K562 (cell line): ENCODE results near the gene MTCH2. TPM values are rescaled to one million over a fixed set of nuclear protein-coding genes. Genes with fewer than 3 reads are reported as not detected.

Source experiments
- ARID1B ChIP-seq: fragments of 450-650 bp; IDR thresholded peaks from 2 replicates; pipeline ENCODE4 v1.6.1; 2016; ENCODE audit warnings: antibody characterized with exemption, mild to moderate bottlenecking, inconsistent platforms
- ASH1L ChIP-seq: fragments of 450-650 bp; IDR thresholded peaks from 2 replicates; pipeline ENCODE4 v1.6.1; 2018; ENCODE audit warnings: borderline replicate concordance, mild to moderate bottlenecking, low read depth; ENCODE audit not compliant: partially characterized antibody
- ATF6 ChIP-seq: sonication (generic); formaldehyde crosslinking; IDR thresholded peaks from 2 replicates; pipeline ENCODE4 v1.4.0; 2020; ENCODE audit warnings: mild to moderate bottlenecking, missing genetic modification reagents
- CBFB ChIP-seq: sonication (generic); formaldehyde crosslinking; IDR thresholded peaks from 2 replicates; pipeline ENCODE4 v1.4.0; 2020; ENCODE audit warnings: mild to moderate bottlenecking, missing genetic modification reagents
- DLX4 ChIP-seq: fragments of 250-450 bp; sonication (Bioruptor Pico); IDR thresholded peaks from 2 replicates; pipeline ENCODE4 v1.6.1; 2021; ENCODE audit warnings: mild to moderate bottlenecking
- E2F4 ChIP-seq: sonication (generic); formaldehyde crosslinking; IDR thresholded peaks from 2 replicates; pipeline ENCODE4 v1.8.0; 2022; ENCODE audit warnings: mild to moderate bottlenecking, low read depth, missing genetic modification reagents
- GTF2E2 ChIP-seq: fragments of 200-800 bp; sonication (Bioruptor generic); IDR thresholded peaks from 2 replicates; pipeline ENCODE4 v1.6.1; 2016; ENCODE audit warnings: missing genetic modification characterization, missing compliant biosample characterization
- GTF3C2 ChIP-seq: IDR thresholded peaks from 3 replicates; pipeline ENCODE4 v1.6.1; 2011; ENCODE audit warnings: borderline replicate concordance, mild to moderate bottlenecking, moderate library complexity; ENCODE audit not compliant: insufficient read length; ENCODE audit errors: extremely low read depth
- KLF10 ChIP-seq: fragments of 250-450 bp; sonication (Bioruptor Pico); IDR thresholded peaks from 2 replicates; pipeline ENCODE4 v1.6.1; 2021; ENCODE audit warnings: matching md5 sums
- L3MBTL2 ChIP-seq: fragments of 450-650 bp; IDR thresholded peaks from 2 replicates; pipeline ENCODE4 v1.6.1; 2016; ENCODE audit warnings: mild to moderate bottlenecking, moderate library complexity
- LCOR ChIP-seq: sonication (generic); formaldehyde crosslinking; IDR thresholded peaks from 2 replicates; pipeline ENCODE4 v1.8.0; 2022; ENCODE audit warnings: mild to moderate bottlenecking, missing genetic modification reagents
- NEUROD1 ChIP-seq: fragments of 150-350 bp; IDR thresholded peaks from 2 replicates; pipeline ENCODE4 v1.6.1; 2014; ENCODE audit warnings: borderline replicate concordance, low read length, low read depth; ENCODE audit not compliant: partially characterized antibody
- NFE2 ChIP-seq: IDR thresholded peaks from 2 replicates; pipeline ENCODE4 v1.6.1; 2014; ENCODE audit warnings: antibody characterized with exemption, low read depth
- NFIC ChIP-seq: fragments of 450-650 bp; IDR thresholded peaks from 2 replicates; pipeline ENCODE4 v1.6.1; 2017; ENCODE audit warnings: mild to moderate bottlenecking, inconsistent platforms
- RBFOX2 ChIP-seq: fragments of 200-400 bp; formaldehyde crosslinking; IDR thresholded peaks from 2 replicates; pipeline ENCODE4 v1.6.1; 2017; ENCODE audit warnings: low read depth, mild to moderate bottlenecking, low read length, moderate library complexity
- SMAD1 ChIP-seq: fragments of 150-350 bp; IDR thresholded peaks from 2 replicates; pipeline ENCODE4 v1.6.1; 2014; ENCODE audit warnings: low read length, low read depth; ENCODE audit not compliant: partially characterized antibody
- SMAD2 ChIP-seq: fragments of 150-350 bp; IDR thresholded peaks from 2 replicates; pipeline ENCODE4 v1.6.1; 2014; ENCODE audit warnings: low read depth, mild to moderate bottlenecking, low read length
- TAF15 ChIP-seq: fragments of 200-400 bp; formaldehyde crosslinking; IDR thresholded peaks from 2 replicates; pipeline ENCODE4 v1.6.1; 2017; ENCODE audit warnings: mild to moderate bottlenecking, low read depth, low read length, moderate library complexity
- XRCC4 ChIP-seq: IDR thresholded peaks from one replicate; pipeline ENCODE4 v1.6.1; 2011; ENCODE audit not compliant: insufficient read depth, insufficient read length; ENCODE audit errors: extremely low read depth
- ZBTB8A ChIP-seq: fragments of 450-650 bp; IDR thresholded peaks from 2 replicates; pipeline ENCODE4 v1.6.1; 2018; ENCODE audit warnings: mild to moderate bottlenecking, moderate library complexity; ENCODE audit not compliant: partially characterized antibody
- ZKSCAN3 ChIP-seq: fragments of 250-450 bp; sonication (Bioruptor Pico); IDR thresholded peaks from 2 replicates; pipeline ENCODE4 v1.4.0; 2020
- ZNF175 ChIP-seq: fragments of 200-800 bp; sonication (Bioruptor generic); IDR thresholded peaks from 2 replicates; pipeline ENCODE4 v1.6.1; 2016; ENCODE audit warnings: low read depth, mild to moderate bottlenecking, missing genetic modification characterization, missing compliant biosample characterization
- ZNF212 ChIP-seq: fragments of 450-650 bp; formaldehyde crosslinking; IDR thresholded peaks from 2 replicates; pipeline ENCODE4 v1.4.0; 2020; ENCODE audit warnings: mild to moderate bottlenecking
- ZNF232 ChIP-seq: sonication (generic); formaldehyde crosslinking; IDR thresholded peaks from 2 replicates; pipeline ENCODE4 v1.8.0; 2022; ENCODE audit warnings: mild to moderate bottlenecking, missing genetic modification reagents
- ZNF253 ChIP-seq: fragments of 250-450 bp; sonication (Bioruptor Pico); conservative IDR thresholded peaks from 2 replicates; pipeline ENCODE4 v1.6.1; 2021; ENCODE audit warnings: mild to moderate bottlenecking
- polyA plus RNA-seq, 8 experiments: library from polyadenylated mRNA; depleted of rRNA in 4 of 8; stranded (reverse) in 5 of 8; unstranded in 3 of 8; fragments of >200 nt; fragmentation: Nextera tagmentation in 2 of 8; fragmentation: Illumina TruSeq in 1 of 8; extraction: Ambion mirVana in 2 of 8; extraction: Trizol in 1 of 8; gene quantifications; 2 replicates each; pipeline versions ENCODE4 v1.2.1 to v1.2.3, GENCODE V29; 2011 to 2014; ENCODE audit warnings: inconsistent platforms in 1 of 8, missing spikeins in 1 of 8
- total RNA-seq, 7 experiments: library from RNA; depleted of rRNA in 6 of 7; stranded (reverse); fragments of >200 nt in 6 of 7; fragmentation: Illumina TruSeq in 2 of 7; extraction: Trizol in 2 of 7; gene quantifications; 2 replicates each; pipeline versions ENCODE4 v1.2.1 to v1.2.3, GENCODE V29; 2011 to 2021; ENCODE audit warnings: low replicate concordance in 1 of 7

The MTCH2 gene
- total and polyA plus RNA-seq, 9 of the 15 experiments (the other 6 are each of a cell fraction or from before 2014, with no cell fraction given) = 95.4 to 620 (median 198) TPM

GRCh38 chr11:47672283-47672730 is 29.9 kb upstream of the MTCH2 start (continued):
- TF ChIP-seq KLF10 = no peak
- TF ChIP-seq CBFB (CRISPR knock-in tag) = no peak
- TF ChIP-seq ZNF232 (CRISPR knock-in tag) = no peak
- TF ChIP-seq ZNF253 (CRISPR knock-in tag) = no peak
- TF ChIP-seq ARID1B = peak; percentile 84
- TF ChIP-seq DLX4 (CRISPR knock-in tag) = no peak
- TF ChIP-seq RBFOX2 = no peak
- no peak for TF ChIP-seq ZKSCAN3 (CRISPR knock-in tag)
- TF ChIP-seq ZNF212 = no peak
- TF ChIP-seq ZBTB8A = no peak
- TF ChIP-seq E2F4 (CRISPR knock-in tag) = no peak
- TF ChIP-seq ASH1L = no peak
- TF ChIP-seq SMAD1 = no peak
- no peak for TF ChIP-seq XRCC4
- TF ChIP-seq NEUROD1 = no peak
- TF ChIP-seq SMAD2 = no peak
- TF ChIP-seq L3MBTL2 = peak; percentile 54; the same call in 1 of the 2 replicates
- no peak for TF ChIP-seq ATF6 (CRISPR knock-in tag)
- no peak for TF ChIP-seq GTF3C2
- TF ChIP-seq NFIC = no peak; the same call in 1 of the 2 replicates
- peak; percentile 96 for TF ChIP-seq NFE2
- TF ChIP-seq GTF2E2 (tag) = no peak
- TF ChIP-seq LCOR = no peak
- TF ChIP-seq ZNF175 (CRISPR knock-in tag) = no peak; the same call in 1 of the 2 replicates
- no peak for TF ChIP-seq TAF15
